ENCODE results near the gene C19orf53.
A peak's percentile ranks its signal among the peaks of the same experiment; 100 is the strongest.

Gene C19orf53

DNA sequence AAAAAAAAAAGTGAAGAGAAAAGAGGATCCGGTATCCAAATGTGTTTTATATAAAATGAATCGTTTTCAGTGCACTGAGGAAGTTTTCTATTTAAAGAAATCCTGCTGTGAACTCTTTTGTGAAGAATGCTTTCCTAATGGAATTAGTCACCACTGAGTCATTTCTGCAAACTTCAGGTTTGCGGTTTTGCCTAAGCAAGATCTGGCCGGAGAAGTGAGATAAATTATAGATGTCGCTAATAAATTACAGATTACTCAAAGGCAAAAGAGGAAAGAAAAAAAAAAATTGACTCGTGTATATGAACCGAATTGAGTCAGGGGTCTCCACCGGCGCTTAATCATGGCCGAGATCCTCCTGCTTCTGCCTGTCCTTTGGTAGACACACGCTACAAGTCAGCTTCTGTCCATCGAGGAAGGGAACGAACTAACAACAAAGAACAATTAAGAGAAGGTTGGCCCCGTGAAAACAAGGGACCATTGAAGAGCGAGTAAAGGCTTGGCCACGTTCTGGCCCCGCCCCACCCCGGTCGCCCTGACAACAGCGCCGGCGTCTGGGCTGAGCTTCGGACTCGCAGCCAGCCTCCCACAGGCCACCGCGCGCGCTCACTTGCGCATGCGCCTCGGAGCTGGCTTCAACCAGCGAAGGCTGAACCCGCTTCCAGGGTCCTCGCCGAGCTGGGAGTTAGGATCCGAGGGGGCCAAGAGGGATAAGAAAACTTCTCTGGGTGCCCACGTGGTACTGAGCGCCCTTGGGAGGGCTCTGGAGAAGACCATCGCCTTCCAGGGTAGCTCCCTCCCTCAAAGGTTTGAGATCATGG is 42.9 kb upstream of the C19orf53 start:
- TF ChIP-seq FOXP2 (optimal IDR thresholded peaks at IDR 0.05; ENCODE audit: borderline replicate concordance, extremely low read depth, extremely low read length, insufficient read depth) (peak; percentile 75), SIN3A (IDR thresholded peaks at IDR 0.05; ENCODE audit: borderline replicate concordance, insufficient read depth, low read length) (peak; percentile 47; the same call in 1 of the 2 replicates), POLR2AphosphoS5 (IDR thresholded peaks at IDR 0.05; ENCODE audit: low read depth, low read length) (peak; percentile 96), TAF1 (IDR thresholded peaks at IDR 0.05; ENCODE audit: borderline replicate concordance, insufficient read depth, low read length) (peak; percentile 46; the same call in 1 of the 2 replicates)
- TF ChIP-seq, protein P1, sequence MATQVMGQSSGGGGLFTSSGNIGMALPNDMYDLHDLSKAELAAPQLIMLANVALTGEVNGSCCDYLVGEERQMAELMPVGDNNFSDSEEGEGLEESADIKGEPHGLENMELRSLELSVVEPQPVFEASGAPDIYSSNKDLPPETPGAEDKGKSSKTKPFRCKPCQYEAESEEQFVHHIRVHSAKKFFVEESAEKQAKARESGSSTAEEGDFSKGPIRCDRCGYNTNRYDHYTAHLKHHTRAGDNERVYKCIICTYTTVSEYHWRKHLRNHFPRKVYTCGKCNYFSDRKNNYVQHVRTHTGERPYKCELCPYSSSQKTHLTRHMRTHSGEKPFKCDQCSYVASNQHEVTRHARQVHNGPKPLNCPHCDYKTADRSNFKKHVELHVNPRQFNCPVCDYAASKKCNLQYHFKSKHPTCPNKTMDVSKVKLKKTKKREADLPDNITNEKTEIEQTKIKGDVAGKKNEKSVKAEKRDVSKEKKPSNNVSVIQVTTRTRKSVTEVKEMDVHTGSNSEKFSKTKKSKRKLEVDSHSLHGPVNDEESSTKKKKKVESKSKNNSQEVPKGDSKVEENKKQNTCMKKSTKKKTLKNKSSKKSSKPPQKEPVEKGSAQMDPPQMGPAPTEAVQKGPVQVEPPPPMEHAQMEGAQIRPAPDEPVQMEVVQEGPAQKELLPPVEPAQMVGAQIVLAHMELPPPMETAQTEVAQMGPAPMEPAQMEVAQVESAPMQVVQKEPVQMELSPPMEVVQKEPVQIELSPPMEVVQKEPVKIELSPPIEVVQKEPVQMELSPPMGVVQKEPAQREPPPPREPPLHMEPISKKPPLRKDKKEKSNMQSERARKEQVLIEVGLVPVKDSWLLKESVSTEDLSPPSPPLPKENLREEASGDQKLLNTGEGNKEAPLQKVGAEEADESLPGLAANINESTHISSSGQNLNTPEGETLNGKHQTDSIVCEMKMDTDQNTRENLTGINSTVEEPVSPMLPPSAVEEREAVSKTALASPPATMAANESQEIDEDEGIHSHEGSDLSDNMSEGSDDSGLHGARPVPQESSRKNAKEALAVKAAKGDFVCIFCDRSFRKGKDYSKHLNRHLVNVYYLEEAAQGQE (IDR thresholded peaks at IDR 0.05; ENCODE audit: insufficient read depth in 1 of 2, low read depth in 2 of 2, low read length in 2 of 2): no peak

DNA sequence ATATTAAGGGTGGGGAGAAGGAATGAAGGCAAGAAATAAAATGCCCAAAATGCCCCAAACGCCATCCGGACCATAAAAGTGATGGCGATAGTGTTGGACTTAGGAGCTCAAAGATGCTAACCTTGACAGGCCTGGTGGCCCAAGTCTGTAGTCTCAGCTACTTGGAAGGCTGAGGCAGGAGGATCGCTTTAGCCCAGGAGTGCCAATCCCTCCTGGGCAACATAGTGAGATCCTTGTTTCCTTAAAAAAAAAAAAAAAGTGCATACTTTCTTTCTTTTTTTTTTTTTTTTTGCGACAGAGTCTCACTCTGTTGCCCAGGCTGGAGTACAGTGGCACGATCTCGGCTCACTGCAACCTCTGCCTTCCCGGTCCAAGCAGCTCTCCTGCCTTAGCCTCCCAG is 41.9 kb upstream of the C19orf53 start:
- TF ChIP-seq TAF1 (IDR thresholded peaks at IDR 0.05; ENCODE audit: borderline replicate concordance, insufficient read depth, low read length) (no peak), SIN3A (IDR thresholded peaks at IDR 0.05; ENCODE audit: borderline replicate concordance, insufficient read depth, low read length) (no peak), POLR2AphosphoS5 (IDR thresholded peaks at IDR 0.05; ENCODE audit: low read depth, low read length) (no peak), FOXP2 (optimal IDR thresholded peaks at IDR 0.05; ENCODE audit: borderline replicate concordance, extremely low read depth, extremely low read length, insufficient read depth) (no peak)
- TF ChIP-seq, protein P1 (IDR thresholded peaks at IDR 0.05; ENCODE audit: insufficient read depth in 1 of 2, low read depth in 2 of 2, low read length in 2 of 2): no peak

DNA sequence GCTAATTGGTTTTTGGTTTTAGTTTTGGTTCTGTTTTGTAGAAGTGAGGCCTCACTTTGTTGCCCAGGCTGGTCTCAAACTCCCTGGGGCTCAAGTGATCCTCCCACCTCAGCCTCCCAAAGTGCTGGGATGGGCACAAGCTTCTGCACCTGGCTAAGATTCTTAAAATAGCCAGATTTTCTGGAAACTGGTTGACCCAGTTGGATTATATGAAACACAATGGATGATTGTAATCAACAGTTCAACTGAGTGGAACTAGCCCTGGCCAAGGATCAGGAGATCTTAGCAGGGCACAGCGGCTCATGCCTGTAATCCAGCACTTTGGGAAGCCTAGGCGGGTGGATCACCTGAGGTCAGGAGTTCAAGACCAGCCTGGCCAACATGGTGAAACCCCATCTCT is 39.5 kb upstream of the C19orf53 start:
- TF ChIP-seq TAF1 (IDR thresholded peaks at IDR 0.05; ENCODE audit: borderline replicate concordance, insufficient read depth, low read length) (no peak), SIN3A (IDR thresholded peaks at IDR 0.05; ENCODE audit: borderline replicate concordance, insufficient read depth, low read length) (no peak), FOXP2 (optimal IDR thresholded peaks at IDR 0.05; ENCODE audit: borderline replicate concordance, extremely low read depth, extremely low read length, insufficient read depth) (no peak), POLR2AphosphoS5 (IDR thresholded peaks at IDR 0.05; ENCODE audit: low read depth, low read length) (no peak)
- TF ChIP-seq, protein P1 (IDR thresholded peaks at IDR 0.05; ENCODE audit: insufficient read depth in 1 of 2, low read depth in 2 of 2, low read length in 2 of 2): no peak

DNA sequence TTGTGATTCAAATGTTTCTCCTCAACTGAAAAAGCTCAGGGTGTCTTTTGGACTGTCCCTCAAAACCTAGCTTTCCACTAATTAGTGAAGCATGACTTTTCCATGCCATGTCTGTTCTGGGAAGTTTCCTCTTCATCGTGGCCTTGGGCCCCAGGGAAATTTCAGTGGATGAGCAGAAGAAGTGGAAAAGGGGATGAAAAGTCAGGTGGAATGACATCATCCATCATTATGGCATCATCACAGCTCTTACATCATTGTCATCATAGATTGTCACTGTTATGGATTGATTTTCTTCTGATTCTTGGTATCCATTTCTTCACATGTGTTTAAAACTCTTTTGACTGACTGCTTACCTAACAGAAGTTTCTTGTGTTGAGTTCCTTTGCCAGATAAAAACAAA is 36.2 kb upstream of the C19orf53 start:
- TF ChIP-seq FOXP2 (optimal IDR thresholded peaks at IDR 0.05; ENCODE audit: borderline replicate concordance, extremely low read depth, extremely low read length, insufficient read depth) (no peak), POLR2AphosphoS5 (IDR thresholded peaks at IDR 0.05; ENCODE audit: low read depth, low read length) (no peak), TAF1 (IDR thresholded peaks at IDR 0.05; ENCODE audit: borderline replicate concordance, insufficient read depth, low read length) (no peak), SIN3A (IDR thresholded peaks at IDR 0.05; ENCODE audit: borderline replicate concordance, insufficient read depth, low read length) (no peak)
- TF ChIP-seq, protein P1 (IDR thresholded peaks at IDR 0.05; ENCODE audit: insufficient read depth in 1 of 2, low read depth in 2 of 2, low read length in 2 of 2): no peak

Data from PFSK-1 (cell line).